ENCODE data around the gene FGFR2.

GRCh38 chr10:121442086-121442935 lies 155.9 kb downstream of the FGFR2 start:
- TF ChIP-seq CTCF (IDR thresholded peaks at IDR 0.05 in 4 of 5, conservative IDR thresholded peaks at IDR 0.05 in 1 of 5): no peak
- no peak for TF ChIP-seq POLR2A (IDR thresholded peaks at IDR 0.05)

All from gastrocnemius medialis (tissue), 4 donors.